Eye (tissue), 1 donor: ENCODE measurements around the gene PSPC1.
"Not testable (repeated sequence)": the region's sequence is repeated elsewhere in the genome, so short reads cannot be mapped to it uniquely, and the experiment has no call there.

Experiments
- DNase-seq: peaks from one replicate; pipeline ENCODE4 v3.0.0-alpha.2; 2015

PSPC1 gene

DNA sequence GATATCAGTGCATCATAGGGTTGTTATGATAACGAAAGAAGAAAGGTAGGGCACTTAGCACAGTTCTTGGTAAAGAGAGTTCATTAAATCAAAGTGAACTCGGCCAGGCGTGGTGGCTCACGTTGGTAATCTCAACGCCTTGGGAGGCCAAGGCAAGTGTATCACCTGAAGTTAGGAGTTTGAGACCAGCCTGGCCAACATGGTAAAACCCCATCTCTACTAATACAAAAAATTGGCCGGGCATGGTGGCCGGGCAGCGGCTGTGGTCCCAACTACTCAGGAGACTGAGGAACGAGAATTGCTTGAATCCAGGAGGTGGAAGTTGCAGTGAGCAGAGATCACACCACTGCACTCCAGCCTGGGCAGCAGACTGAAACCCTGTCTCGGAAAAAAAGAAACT, 19.1 kb downstream of the PSPC1 start:
- no peak for DNase-seq

DNA sequence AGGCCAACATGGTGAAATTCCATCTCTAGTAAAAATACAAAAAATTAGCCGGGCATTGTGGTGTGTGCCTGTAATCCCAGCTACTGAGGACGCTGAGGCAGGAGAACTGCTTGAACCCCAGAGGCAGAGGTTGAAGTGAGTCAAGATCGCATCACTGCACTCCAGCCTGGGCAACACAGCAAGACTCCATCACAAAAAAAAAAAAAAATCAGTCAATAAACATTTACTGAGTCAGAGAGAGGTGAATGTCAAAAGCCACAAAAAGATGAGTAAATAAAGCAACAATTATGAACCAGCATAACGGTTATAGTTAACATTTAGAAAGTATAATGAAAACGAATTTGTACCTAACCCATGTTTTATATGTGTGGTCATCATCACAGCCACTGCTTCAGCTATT, 23.1 kb downstream of the PSPC1 start:
- no peak for DNase-seq

DNA sequence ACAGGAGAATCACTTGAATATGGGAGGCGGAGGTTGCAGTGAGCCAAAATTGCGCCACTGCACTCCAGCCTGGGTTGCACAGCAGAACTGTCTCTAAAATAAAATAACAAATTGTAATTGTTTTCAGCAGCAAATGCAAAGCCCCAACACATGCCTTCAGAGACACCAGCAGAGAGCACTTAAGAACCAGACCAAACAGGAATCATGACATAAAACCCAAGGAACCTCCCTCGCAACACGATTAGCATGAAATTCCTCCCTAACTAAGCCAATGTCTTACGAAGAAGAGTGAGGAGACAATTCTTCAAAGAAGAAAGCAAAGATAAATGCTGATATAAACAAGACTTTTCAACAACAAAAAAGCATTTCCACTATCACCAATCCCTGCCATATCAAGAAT, 40.1 kb downstream of the PSPC1 start:
- DNase-seq, result no peak

DNA sequence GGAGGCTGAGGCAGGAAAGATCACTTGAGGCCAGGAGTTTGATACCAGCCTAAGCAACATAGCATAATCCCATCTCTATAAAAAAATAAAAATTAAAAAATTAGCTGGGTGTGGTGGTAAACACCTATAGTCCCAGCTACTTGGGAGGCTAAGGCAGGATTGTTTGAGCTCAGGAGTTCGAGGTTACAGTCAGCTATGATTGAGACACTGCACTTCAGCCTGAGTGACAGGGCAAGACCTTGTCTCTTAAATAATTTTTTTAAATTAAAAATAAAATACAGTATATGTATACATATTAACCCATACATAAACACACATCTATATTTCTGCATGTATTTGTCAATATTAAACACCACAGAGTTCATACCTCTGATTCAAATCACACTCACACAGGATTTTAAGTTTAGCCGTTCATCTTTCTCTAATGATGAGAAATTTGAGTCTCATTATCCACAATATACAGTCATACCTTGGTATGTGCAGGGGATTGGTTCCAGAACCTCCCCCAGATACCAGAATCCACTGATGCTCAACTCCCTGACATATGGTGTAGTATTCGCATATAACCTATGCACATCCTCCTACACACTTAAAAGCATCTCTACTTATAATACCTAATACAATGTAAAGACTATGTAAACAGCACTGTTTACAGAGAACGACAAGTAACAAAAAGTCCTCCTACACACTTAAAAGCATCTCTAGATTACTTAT, 44.7 kb downstream of the PSPC1 start:
- DNase-seq, result no peak

DNA sequence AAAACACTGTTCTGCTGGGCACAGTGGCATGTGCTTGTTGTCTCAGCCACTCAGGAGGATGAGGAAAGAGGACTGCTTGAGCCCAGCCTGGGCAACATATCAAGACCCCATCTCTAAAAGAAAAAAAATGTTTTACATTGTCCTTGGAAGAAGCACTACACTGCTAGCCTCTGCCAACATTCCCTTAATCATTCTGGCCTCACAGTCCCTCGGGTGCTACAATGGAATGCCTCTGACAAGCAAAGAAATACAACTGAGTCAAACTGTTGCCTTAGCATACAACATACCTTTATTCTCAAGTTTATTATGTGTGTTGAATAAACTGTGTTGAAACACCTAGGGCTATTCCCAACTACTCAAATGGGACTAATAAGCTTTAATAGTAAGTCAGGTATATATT, 56.1 kb downstream of the PSPC1 start:
- no peak for DNase-seq

DNA sequence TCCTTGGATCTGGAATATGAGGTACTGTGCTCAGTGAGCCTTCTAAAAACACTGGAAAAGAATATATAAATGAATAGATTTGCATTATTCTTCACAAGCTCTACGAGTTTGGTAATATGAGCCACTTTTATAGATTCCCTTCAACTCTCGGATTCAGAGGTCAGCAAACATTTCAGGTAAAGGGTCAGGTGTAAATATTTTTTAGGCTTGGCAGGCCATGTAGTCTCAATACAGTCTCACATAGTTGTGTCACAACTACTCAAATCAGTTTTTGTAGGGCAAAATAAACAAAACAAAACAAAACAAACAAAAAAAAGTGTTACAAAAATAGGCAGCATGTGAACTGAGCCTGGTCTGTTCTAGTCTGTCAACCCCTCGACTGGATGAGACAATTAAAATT, 57.4 kb downstream of the PSPC1 start:
- no peak for DNase-seq

DNA sequence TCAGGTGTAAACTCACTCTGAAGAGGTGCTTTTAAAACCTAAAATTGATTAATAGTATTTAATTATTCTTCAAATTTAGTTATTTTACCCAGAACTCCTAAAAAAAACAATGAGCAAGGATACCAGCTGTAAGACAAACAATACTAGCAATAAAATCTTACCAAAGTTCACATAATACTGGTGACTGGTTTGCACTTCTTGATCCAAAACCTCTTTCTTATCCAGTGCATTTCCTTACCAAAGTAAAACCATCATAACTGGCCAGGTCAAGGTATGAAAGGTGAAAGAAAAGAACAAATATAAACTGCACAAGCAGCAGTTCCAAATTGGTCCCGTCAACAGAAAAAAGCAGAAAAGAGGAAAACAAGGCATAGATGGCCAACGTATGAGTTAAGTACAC, 62.7 kb downstream of the PSPC1 start:
- no peak for DNase-seq

DNA sequence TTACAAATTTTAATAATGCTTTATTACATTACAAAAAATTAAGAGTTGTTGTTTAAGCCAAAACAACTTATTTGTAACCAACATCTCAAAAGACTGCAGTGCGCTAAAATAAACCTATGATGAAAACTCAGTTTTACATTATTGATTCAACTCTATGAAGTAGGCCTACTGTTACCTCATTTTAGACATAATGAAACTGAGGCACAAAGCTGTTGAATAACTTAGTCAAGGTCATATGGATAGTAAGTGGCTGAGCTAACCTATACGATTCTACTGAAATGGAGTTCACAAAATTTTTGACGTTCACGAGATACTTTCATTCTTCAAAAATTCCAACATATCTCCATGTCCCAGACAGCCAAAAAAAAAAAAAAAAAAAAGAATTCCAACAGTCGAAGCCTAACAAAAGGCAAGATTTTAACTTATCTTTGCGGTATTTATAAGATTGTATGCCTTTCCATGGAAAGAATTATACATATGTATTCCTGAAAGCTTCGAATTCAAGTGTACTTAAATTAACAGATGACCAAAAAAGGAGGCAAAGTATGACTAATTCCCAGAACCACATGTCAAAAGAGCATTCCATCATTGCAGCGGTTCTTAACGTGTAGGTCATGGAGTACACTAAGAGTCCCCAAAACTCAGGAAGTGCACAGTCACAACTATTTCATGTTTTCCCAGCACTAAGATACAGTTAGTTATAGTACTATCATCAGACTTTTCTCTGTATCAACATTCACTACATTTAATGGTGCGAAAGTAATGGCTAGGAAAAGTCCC, 69.4 kb downstream of the PSPC1 start:
- DNase-seq, result no peak

DNA sequence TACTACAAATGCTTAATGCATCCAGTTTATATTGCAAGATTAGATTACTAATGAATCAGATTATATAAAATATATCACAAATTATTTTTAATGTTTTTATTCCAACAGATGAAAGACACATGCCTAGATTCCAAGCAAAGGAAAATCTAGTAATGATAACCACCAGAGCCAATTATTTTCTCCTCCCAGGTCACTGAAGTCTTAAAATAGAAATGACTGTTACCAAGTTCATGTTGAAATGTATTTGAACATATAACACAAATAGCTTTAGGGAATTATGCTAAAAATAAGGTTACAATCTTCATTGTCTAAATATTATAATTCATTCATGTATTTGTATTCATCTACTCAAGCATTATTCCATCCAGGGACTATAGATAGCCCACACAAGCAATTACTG, 73.0 kb downstream of the PSPC1 start:
- not testable (repeated sequence) for DNase-seq

DNA sequence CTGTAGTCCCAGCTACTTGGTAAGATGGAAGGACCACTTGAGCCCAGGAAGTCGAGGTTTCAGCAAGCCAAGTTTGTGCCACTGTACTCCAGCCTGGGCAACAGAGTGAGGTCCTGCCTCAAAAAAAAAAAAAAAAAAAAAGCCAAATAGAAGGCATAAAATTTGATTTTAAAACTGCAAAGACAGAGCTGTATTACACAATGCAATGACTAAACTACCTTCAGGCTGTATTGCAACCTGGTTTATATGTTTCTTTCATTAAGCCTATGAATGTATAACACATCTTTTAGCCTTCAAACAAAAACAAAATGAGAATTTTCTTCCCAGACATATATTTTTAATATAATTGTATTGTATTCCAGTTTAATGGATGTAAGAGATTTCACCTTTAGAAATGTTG, 73.7 kb downstream of the PSPC1 start:
- not testable (repeated sequence) for DNase-seq

DNA sequence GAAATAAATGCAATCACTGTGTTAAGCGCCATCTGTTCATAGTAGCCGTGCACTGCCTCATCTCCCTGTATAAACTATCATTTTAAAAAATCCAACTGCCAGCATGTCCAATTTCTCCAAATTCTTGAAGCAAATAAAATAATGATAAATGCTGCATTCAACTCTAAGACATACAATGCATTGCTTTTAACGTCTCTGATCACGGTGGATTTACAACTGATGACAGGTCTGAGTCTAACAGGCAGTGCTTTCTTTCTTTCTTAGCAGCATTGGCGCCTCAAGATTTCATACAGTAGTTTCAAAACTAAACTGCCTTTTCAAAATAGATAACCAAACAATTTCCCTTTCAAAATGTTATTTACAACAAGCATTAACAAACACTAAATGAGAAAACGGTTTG, 78.5 kb downstream of the PSPC1 start:
- not testable (repeated sequence) for DNase-seq

DNA sequence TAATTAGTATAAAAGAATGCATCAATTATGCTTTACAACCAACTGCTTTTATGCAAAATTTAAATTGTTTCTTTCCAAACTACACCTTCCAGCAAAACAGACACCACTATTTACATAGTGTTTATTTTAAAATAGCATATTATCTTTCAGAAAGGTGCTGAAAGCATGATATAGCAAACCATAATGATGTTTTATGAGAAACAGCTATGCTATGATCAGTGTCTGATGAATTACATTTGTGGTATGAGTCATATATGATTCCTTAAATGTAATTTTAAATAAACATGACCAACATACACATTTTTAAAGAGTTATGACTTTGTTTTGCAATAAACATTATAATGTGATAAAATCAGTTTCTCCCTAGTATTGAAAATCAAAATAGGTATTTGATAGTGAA, 81.1 kb downstream of the PSPC1 start:
- DNase-seq, result not testable (repeated sequence)

DNA sequence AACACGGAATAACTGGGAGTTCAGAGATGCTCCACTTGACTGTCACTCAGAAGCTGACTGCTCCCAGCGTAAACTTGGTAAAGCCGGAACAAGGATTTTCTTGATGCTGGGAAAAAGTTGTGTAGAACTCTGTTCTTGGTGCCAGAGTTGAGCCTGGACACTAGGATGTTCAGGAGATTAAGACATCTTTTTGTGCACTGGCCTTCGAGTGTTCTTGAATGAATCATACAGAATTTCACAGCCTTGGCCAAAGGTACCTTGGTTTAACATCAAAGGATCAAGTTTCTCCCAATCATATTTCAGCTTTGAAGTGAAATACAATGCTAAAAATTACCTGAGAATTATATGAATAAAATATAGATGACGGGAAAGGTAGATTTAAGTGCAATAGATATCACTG, 81.8 kb downstream of the PSPC1 start:
- DNase-seq, result not testable (repeated sequence)

DNA sequence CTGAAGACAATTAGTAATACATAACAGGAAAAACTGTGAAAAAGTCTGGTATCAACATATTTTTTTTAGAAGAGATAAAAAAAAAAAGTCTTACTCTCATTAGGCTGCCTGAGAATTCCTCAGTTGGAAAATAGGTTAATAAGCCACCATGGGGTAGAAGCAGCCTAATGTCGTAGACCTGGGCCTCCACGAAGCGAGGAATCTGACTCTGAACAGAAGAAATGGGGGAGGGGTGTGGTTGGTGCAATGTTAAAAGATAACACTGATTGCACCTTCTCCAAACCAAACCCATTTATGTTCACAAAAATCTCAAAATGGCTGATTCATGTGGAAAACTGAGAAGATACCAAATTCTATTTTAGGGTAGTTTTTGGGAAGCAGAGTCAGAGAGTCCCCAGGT, 86.9 kb downstream of the PSPC1 start:
- DNase-seq, result no peak

DNA sequence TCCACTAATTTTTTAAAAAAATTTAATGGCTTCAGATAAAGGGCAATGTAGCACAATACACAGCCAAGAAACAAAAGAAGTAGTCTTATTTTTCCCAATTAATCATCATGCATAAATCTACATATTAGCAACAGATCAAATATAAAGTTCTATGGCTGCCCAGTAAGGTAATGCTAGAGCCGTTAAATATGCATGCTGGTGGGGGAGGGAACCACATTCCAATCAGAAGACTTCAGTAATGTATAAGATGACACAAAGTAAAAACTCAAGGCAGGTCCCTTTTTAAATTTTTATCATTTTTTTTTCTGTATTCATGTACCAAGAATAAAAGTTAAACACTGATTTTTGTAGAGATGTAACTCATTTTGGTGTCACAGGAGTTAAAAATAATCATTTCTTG, 87.3 kb downstream of the PSPC1 start:
- DNase-seq, result no peak

DNA sequence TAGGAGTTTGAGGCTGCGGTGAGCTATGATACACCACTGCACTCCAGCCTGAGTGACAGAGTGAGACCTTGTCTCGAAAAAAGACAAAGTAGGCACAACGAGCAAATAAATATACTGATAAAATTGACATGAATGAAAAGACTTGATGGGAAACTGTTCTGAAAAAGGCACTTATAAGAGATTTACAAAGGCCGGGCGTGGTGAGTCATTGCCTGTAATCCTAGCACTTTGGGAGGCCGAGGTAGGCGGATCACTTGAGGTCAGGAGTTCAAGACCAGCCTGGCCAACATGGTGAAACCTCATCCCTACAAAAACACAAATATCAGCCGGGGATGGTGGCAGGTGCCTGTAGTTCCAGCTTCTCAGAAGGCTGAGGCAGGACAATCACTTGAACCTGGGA, 91.3 kb downstream of the PSPC1 start:
- DNase-seq, result not testable (repeated sequence)

DNA sequence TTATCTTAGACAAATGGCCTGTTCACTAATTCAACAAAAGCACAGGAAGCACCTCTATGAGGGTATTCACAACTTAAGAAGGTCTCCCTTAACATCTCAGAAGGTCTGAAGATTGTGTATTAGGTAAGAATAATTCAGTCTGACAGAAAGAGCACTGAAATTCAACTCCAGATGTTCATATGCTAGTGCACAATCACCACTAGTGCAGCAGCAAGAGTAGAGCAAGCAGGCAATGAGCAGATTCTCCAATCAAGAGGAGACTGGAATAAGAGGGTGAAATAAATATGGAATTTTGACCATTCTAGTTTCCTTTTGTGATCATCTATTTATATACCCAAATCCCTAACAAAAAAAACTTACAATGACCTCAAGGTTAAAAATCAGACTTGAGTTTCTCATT, 97.3 kb downstream of the PSPC1 start:
- DNase-seq, result no peak

DNA sequence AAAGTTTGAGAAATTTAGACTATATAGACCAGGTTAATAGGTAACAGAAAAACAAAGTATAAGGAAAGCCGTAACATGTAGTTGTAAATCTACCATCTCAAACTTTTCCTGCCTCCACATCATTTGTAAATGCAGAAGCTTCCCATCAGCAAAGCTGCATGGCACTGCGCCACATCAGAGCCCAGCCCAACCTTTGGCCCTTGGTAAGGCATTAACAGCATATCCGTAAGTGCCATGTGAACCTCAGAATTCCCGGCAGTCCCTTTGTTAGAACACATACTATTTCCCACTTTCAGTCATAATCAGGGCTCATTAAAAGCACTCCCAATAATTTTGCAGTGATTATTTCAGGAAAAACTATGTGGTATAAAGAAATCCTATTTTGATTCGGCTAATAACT, 97.7 kb downstream of the PSPC1 start:
- DNase-seq, result no peak

DNA sequence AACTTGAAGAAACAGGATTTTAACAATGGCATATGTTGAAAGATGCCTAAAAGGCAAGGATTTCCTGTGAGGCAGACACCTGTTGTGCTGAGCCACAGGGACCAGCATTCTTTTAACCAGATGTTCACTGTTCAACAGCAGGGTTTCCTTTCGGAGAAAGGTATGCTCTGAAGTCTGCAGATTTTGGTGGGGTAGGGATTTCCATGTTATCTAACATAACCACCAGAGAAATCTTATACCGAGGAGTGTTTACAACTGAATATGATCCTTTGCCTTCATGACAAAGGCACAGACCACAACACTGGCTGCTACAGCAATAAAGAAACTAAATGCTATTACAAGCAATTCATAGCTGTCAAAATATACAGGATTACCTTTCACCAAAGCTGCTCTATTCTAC, 101.2 kb downstream of the PSPC1 start:
- DNase-seq, result no peak

DNA sequence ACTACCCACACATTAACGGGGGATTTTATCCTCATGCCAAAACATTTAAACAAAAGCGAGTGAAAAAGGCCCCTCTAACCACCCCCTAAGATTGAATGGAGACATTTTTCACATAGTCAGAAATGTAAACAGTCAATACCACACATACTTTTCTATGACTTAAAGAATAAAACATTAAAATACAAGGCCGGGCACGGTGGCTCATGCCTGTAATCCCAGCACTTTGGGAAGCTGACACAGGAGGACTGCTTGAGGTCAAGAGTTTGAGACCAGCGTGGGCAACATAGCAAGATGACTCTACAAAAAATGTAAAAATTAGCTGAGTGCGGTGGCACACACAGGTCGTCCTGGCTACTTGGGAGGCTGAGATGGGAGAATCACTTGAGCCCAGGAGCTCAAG, 102.0 kb downstream of the PSPC1 start:
- no peak for DNase-seq

DNA sequence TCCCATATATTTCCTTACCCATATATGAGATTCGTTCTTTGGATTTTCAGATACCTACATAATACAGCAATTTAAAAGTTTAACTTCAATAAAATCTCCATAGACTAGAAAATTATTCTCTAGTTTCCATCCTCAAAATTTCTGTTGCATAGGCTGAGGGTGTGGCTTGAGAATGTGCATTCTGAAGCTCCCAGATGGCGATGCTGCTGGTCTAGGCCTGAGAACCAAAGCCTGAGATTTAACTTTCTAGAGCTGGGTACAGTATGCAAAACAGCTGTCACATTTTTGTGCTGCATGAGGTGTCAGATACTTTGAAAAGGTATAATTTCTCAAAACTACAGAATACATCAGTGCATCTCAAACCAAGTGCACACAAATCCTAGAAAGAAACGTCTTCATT, 106.6 kb downstream of the PSPC1 start:
- no peak for DNase-seq

DNA sequence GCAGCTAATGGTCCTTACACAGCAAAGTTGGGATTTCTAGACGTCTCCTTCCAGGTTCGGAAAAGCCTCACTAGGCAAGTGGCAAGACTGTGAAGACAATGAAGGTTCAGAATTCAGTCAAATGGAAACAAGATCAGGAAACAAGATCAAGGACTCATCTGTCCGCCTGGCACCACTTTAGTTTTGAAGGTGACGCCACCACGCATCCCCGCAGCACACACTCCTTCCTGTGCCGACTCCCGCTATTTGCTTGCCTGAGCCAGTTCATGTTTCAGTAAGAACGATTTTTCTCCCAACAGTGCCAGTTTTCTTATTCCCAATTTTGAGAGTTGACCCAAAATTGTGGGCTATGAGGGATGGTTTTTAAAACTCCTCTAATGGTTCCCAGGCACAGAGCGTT, 107.8 kb downstream of the PSPC1 start:
- no peak for DNase-seq

DNA sequence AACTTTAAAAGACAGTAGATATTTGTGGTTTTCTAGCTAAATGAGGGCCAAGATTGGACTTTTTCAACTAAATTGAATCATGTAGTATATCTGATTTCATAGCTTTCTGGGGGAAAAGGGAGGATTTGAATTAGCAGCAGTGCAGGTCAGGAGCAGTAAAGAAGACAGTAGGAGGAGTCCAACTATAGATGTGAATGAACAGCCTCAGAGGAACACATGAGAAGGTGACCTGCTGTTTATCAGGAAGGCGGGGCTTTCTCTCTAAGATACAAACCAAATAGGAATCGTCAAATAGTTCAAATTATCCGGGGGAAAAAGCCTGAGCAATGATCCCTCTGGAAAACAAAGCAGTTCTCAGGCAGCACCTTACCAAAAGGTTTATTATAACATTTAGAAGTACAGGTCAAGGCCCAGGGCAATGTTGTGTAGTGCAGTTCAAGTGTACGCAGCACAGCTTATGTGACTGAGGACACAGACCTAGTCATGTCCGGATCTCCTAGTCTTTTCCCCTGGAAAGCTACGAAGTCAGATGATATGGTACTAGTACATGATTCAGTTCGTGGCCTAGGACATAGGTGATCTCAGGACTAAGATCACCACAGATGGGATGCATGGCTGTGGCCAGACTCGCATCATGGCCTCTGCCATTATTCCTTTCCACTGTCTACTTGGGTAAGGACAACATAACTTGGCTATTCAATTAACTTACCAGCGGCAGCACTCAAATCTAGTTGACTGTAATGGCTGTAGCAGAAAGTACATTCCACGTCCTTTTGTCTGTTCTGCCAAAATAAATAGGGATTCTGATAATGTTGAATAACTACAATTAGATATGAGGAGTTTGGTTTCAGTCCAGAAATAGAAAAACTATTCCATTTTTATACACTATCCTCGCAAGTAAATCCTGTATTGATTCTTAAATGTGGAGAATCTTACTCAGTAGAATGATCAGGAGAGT, 109.0 kb downstream of the PSPC1 start:
- DNase-seq, result no peak

DNA sequence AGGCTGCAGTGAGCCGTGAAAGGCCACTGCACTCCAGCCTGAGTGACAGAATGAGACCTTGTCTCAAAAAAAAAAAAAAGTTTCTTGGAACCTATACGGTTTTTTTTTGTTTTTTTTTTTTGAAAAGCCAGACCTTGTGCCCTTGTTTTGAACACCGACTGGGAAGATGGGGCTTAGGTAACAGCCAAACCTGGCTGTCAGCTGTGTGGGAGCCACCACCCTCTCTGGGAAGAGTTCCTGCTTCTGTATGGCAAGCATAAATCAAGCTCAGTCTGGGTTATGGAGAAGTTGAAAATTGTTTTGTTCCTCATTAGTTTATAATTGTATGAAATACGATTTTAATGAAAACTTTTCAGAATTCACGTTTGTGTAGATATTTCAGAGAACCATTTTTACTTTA, 109.8 kb downstream of the PSPC1 start:
- DNase-seq, result no peak
